CD4-positive, alpha-beta T cell treated with Interleukin-4 for 4 hours (primary cell): ENCODE results near the gene CLDN22.

Experiments
- DNase-seq: peaks from one replicate; pipeline ENCODE4 v3.0.0-alpha.2; 2020

Gene CLDN22

GRCh38 chr4:183318656-183319055 is 1.4 kb downstream of the CLDN22 start:
- DNase-seq: no peak

- no peak for DNase-seq
These were observed 5.3 kb downstream of the CLDN22 start for GRCh38 chr4:183314806-183315205.

- no peak for DNase-seq
These were observed 5.7 kb downstream of the CLDN22 start for GRCh38 chr4:183314336-183314735.

- DNase-seq: no peak
These were observed 7.2 kb downstream of the CLDN22 start for GRCh38 chr4:183312841-183313240.

- DNase-seq: no peak
These were observed 13.3 kb downstream of the CLDN22 start for GRCh38 chr4:183306811-183307210.

- DNase-seq: no peak
These were observed 15.5 kb downstream of the CLDN22 start for GRCh38 chr4:183304538-183304937.

- no peak for DNase-seq
These were observed 16.0 kb downstream of the CLDN22 start for GRCh38 chr4:183304067-183304466.

GRCh38 chr4:183303301-183303700 is 16.8 kb downstream of the CLDN22 start:
- no peak for DNase-seq

GRCh38 chr4:183300655-183301054 is 19.4 kb downstream of the CLDN22 start:
- no peak for DNase-seq

- no peak for DNase-seq
These were observed 20.0 kb downstream of the CLDN22 start for GRCh38 chr4:183300070-183300469.

GRCh38 chr4:183299464-183299863 is 20.6 kb downstream of the CLDN22 start:
- no peak for DNase-seq

- no peak for DNase-seq
These were observed 22.4 kb downstream of the CLDN22 start for GRCh38 chr4:183297675-183298074.

GRCh38 chr4:183295711-183296110 is 24.4 kb downstream of the CLDN22 start:
- no peak for DNase-seq

- no peak for DNase-seq
These were observed 29.0 kb downstream of the CLDN22 start for GRCh38 chr4:183291070-183291469.

GRCh38 chr4:183289688-183290087 is 30.4 kb downstream of the CLDN22 start:
- no peak for DNase-seq

- DNase-seq: no peak
These were observed 31.1 kb downstream of the CLDN22 start for GRCh38 chr4:183288955-183289354.

- no peak for DNase-seq
These were observed 32.4 kb downstream of the CLDN22 start for GRCh38 chr4:183287677-183288076.

- DNase-seq: no peak
These were observed 32.8 kb downstream of the CLDN22 start for GRCh38 chr4:183287309-183287659.

- DNase-seq: no peak
These were observed 33.3 kb downstream of the CLDN22 start for GRCh38 chr4:183286590-183287308.

- DNase-seq: no peak
These were observed 34.2 kb downstream of the CLDN22 start for GRCh38 chr4:183285886-183286285.

GRCh38 chr4:183284965-183285364 is 35.1 kb downstream of the CLDN22 start:
- DNase-seq: no peak

- no peak for DNase-seq
These were observed 35.8 kb downstream of the CLDN22 start for GRCh38 chr4:183284258-183284785.

- DNase-seq: no peak
These were observed 44.0 kb downstream of the CLDN22 start for GRCh38 chr4:183276106-183276505.

GRCh38 chr4:183272384-183272783 is 47.7 kb downstream of the CLDN22 start:
- DNase-seq: no peak

GRCh38 chr4:183268556-183268955 is 51.5 kb downstream of the CLDN22 start:
- DNase-seq: no peak
